Fibroblast of upper back skin (primary cell): ENCODE measurements around the gene NAA38.

Experiments used
- DNase-seq: peaks from one replicate; pipeline ENCODE4 v3.0.0-alpha.2; 2013

The NAA38 gene

DNA sequence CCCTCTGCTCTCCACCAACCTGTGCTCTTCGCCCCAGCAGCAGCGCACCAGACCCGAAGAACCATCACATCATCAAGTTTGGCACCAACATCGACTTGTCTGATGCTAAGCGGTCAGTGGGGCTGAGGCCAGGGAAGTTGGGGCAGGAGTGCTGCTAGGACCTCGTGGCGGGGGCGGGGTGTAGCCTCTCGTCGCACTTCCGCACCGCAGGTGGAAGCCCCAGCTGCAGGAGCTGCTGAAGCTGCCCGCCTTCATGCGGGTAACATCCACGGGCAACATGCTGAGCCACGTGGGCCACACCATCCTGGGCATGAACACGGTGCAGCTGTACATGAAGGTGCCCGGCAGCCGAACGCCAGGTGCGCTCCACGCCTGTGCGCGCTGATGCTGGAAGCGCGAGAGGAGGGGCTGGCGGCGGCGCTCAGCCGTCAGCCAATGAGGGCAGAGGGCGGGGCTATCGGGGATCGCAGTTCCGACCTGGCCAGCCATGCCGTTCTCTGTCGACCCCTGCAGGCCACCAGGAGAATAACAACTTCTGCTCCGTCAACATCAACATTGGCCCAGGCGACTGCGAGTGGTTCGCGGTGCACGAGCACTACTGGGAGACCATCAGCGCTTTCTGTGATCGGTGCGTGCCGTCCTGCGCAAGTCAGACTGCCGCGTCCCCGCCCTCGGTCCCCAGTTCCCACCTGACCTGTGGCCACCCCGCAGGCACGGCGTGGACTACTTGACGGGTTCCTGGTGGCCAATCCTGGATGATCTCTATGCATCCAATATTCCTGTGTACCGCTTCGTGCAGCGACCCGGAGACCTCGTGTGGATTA is 5.7 kb downstream of the NAA38 start:
- peak; percentile 81 for DNase-seq

DNA sequence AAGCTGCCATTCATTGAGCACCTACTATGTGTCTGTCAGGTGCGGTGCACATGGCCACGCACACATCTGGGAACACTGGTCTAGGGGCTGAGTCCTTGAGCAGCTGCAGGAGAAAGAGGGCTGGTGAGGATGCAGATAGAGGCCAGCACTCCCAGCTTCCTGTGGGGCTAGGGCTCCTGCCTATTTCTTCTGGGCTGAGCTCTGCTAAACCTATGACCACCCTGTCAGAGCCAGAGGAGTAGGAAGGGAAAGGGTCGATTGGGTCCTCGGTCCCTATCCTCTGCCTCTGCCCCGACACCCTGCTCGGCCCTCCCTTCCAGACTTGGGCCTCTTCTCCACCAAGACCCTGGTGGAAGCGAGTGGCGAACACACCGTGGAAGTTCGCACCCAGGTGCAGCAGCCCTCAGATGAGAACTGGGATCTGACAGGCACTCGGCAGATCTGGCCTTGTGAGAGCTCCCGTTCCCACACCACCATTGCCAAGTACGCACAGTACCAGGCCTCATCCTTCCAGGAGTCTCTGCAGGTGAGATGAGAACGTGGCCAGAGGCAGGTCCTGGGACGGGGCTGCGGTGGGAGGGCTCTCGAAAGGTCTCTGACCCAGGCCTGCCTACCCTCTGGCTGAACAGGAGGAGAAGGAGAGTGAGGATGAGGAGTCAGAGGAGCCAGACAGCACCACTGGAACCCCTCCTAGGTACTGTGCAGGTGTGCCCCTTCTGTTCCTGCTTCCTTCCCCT is 6.5 kb downstream of the NAA38 start:
- DNase-seq = no peak

DNA sequence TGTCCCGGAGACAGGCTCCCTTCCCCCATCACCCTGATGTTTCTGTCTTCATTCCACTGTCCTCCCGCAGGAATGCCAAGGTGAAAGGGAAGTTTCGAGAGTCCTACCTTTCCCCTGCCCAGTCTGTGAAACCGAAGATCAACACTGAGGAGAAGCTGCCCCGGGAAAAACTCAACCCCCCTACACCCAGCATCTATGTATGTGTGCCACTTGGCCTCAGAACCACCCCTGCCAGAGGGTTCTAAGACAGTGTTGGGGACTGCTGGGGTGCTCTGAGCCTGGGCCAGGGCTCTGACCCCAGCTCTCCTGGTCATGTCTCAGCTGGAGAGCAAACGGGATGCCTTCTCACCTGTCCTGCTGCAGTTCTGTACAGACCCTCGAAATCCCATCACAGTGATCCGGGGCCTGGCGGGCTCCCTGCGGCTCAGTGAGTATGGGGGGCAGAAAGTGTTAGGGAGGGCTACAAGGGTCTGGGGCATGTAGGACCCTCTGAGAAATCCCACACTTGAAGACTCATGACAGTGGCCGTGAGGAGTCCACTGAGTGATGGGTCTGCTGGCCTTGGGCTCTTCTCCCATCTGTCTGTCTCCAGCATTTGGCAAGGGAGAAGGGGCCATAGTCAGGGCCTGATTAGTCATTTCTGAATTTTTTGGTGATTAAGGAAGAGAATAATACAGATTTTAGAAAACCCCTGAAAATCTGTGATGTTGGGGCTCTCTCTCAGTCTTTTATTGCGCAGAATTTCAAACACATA is 7.4 kb downstream of the NAA38 start:
- DNase-seq = no peak

DNA sequence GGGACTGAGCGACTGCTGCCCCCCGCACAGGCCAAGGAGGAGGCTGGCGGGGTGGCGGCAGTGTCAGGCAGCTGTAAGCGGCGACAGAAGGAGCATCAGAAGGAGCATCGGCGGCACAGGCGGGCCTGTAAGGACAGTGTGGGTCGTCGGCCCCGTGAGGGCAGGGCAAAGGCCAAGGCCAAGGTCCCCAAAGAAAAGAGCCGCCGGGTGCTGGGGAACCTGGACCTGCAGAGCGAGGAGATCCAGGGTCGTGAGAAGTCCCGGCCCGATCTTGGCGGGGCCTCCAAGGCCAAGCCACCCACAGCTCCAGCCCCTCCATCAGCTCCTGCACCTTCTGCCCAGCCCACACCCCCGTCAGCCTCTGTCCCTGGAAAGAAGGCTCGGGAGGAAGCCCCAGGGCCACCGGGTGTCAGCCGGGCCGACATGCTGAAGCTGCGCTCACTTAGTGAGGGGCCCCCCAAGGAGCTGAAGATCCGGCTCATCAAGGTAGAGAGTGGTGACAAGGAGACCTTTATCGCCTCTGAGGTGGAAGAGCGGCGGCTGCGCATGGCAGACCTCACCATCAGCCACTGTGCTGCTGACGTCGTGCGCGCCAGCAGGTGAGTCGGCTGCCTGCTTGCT is 8.1 kb downstream of the NAA38 start:
- DNase-seq = no peak

DNA sequence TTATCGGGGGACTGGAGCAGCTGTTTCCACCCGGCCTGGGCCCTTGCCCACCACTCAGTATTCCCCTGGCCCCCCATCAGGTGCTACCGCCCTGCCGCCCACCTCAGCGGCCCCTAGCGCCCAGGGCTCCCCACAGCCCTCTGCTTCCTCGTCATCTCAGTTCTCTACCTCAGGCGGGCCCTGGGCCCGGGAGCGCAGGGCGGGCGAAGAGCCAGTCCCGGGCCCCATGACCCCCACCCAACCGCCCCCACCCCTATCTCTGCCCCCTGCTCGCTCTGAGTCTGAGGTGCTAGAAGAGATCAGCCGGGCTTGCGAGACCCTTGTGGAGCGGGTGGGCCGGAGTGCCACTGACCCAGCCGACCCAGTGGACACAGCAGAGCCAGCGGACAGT is 8.6 kb downstream of the NAA38 start:
- DNase-seq = no peak

DNA sequence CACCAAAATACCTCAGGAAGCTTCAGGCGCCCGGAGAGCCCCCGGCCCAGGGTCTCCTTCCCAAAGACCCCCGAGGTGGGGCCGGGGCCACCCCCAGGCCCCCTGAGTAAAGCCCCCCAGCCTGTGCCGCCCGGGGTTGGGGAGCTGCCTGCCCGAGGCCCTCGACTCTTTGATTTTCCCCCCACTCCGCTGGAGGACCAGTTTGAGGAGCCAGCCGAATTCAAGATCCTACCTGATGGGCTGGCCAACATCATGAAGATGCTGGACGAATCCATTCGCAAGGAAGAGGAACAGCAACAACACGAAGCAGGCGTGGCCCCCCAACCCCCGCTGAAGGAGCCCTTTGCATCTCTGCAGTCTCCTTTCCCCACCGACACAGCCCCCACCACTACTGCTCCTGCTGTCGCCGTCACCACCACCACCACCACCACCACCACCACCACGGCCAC is 9.2 kb downstream of the NAA38 start:
- no peak for DNase-seq

DNA sequence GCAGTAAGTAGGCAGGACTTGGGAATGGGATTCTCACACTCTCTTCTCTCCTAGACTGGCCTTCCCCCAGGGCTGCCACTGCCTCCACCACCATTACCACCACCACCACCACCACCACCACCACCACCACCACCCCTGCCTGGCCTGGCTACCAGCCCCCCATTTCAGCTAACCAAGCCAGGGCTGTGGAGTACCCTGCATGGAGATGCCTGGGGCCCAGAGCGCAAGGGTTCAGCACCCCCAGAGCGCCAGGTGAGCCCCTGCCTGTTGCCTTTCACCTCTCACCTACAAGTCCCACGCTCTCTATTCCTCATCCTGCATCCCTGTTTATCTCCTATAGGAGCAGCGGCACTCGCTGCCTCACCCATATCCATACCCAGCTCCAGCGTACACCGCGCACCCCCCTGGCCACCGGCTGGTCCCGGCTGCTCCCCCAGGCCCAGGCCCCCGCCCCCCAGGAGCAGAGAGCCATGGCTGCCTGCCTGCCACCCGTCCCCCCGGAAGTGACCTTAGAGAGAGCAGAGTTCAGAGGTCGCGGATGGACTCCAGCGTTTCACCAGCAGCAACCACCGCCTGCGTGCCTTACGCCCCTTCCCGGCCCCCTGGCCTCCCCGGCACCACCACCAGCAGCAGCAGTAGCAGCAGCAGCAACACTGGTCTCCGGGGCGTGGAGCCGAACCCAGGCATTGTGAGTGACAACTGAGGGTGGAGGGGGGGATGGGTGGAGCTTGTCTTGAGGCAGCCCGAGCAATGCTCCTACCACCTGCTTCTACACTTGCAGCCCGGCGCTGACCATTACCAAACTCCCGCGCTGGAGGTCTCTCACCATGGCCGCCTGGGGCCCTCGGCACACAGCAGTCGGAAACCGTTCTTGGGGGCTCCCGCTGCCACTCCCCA is 10.3 kb downstream of the NAA38 start:
- no peak for DNase-seq

DNA sequence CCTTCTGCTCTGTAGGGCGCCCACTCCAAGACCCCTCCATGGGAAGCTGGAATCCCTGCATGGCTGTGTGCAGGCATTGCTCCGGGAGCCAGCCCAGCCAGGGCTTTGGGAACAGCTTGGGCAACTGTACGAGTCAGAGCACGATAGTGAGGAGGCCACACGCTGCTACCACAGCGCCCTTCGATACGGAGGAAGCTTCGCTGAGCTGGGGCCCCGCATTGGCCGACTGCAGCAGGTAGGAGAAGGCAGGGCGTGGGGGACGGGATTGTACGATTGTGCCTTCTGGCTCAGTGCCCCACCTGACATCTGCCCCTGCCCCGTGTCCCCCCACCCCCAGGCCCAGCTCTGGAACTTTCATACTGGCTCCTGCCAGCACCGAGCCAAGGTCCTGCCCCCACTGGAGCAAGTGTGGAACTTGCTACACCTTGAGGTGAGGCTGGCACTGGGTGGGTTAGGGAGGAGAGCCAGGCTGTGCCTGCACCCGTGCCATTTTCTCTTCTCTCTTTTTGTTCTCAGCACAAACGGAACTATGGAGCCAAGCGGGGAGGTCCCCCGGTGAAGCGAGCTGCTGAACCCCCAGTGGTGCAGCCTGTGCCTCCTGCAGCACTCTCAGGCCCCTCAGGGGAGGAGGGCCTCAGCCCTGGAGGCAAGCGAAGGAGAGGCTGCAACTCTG is 11.2 kb downstream of the NAA38 start:
- no peak for DNase-seq

DNA sequence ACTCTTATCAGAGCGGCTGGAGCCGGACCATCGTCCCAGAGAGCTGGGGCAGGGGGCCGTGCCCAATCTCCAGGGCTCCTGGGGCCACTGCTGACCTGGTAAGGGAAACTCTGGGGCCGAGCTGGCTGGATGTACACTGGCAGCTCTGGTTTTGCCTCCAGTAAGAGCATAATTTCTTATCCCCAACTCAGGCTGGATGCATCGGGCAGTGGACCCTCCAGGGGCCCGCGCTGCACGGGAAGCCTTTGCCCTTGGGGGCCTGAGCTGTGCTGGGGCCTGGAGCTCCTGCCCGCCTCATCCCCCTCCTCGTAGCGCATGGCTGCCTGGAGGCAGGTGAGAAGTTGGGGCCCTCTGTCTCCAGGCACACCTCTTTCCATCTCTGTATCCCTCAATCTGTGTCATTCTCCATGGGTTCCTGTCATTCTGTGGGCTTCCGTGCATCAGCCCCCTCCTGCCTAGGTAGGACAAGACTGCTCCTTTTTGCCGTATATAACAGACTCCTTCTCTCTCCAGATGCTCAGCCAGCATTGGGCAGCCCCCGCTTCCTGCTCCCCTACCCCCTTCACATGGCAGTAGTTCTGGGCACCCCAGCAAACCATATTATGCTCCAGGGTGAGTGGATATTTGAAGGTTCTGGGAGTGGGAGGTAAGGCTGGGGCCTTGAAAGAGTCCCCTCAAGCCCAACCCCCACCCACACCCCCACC is 11.8 kb downstream of the NAA38 start:
- no peak for DNase-seq

DNA sequence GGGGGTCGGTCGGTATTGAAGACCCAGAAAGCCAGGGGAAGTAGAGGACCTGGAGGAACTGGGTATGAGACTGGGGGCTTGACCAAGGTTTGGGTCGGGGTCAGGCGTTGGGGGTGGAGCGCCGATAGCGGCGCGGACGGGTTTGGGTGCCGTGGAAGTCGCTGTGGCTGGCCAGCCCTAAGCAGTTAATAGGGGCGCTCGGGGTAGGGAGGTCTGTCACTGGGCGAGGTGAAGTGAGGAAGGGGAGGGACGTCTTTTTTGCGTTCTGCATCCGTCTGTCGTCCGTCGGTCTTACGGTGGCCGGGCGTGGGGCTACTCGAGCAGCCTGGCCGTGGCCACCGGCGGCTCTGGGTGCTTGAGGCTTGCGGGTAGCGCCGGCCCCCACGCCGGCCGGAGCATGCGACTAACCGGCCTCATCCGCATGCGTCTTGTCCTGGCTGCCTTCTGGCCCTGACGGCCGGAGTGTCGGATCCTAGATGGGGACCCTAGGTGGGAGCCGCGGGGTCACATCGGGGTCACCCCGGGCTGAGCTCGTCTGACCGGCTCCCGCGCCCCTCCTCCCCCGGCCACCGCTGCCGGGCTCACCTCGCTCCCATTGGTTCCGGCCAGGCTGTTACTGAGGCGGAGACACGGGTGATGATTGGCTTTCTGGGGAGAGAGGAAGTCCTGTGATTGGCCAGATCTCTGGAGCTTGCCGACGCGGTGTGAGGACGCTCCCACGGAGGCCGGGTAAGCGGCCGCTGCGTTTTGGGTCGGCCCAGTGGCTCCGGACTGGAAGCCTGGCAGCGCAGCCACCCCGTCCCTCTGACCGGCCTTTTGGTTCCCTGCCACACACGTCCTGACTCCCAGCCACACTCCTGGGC is 12.8 kb downstream of the NAA38 start:
- peak; percentile 92 for DNase-seq

DNA sequence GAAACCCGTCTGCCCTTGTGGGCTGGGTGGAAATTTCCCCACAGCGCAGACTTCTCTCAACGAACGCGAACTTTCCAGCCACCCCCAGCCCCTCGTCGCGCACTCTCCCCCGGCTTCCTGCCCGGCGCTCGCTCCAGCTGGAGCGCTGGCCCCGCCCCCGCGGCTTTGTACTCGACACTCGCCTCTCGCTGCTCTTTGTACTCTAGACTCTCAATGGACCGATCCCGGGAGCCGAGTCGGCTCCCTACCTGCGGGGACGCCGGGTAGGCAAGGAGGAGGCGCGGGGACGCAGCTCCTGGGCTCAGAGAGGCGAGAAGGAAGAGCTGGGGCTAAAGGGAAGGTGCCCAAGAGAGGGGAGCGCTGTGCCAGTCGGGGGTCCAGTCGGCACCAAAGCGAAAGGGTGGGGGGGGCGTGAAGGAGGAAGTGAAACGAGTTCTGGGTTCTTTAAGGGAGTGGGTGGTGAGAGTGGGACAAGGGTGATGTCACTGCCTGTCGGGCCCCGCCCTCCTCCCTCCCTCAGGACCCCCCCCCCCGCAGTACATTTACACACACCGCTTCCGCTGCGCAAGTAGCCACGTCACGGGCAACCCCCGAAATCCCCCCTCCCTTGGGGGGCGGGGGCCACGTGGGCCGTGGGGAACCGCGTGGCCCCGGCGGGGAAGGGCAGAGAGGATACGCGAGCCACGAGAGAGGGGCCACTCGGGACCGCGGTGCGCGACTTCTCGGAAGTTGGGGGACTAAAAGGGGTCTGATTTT is 13.6 kb downstream of the NAA38 start:
- peak; percentile 74 for DNase-seq

DNA sequence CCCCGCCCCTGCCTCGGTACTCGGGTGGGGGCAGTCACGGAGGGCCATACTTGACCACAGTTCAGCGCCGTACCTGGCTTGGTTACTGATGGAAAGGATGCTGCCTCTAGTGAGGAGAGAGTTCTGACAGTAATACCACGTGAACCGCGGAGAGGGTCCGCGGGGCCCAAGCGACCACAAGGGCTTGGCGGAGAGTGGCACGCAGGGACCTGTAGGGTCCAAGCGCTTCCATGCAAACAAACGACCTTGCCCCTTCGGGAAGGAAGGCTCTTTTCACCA is 14.2 kb downstream of the NAA38 start:
- no peak for DNase-seq

DNA sequence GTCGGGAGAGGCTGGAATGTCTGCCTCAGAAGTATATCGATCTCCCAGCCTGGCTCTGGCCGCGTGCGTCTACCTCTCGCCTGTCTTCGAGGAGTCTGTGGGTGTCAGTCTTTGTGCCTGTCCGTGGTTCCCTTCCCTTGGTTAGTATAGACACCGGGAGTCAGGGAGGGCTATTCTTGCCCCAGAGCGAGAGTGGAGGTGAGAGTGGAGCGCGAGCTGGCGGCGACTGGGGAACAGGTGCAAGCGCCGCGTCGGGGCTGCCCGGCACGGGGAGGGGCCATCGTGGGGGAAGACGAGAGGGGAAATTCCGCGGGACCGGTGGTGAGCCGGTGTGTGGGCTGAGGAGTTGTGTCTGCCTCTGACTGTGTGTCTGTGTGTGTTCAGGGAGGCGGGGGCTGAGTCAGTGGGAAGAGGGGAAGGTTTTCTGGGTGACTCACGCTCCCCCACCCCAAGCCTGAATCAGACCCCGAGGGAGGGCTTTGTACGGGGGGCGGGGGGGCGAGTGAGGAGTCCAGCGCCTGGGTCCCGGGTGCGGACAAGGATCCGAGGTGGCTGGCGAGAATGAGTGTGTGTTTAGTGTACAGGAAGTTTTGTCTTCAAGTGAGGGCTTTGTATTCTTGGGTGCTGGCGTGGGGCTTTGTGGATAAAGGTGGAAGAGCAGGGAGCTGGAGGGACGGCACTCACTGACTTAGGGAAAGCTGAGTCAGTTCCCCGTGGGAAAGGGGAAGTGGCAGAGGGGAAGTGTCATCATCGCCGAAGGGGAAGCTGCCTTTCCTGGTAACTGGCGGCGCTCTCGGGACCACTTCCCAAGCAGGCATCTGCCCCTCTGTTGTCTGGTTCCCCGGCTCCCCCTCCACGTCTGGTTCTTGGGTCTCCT is 14.7 kb downstream of the NAA38 start:
- DNase-seq = peak; percentile 95

DNA sequence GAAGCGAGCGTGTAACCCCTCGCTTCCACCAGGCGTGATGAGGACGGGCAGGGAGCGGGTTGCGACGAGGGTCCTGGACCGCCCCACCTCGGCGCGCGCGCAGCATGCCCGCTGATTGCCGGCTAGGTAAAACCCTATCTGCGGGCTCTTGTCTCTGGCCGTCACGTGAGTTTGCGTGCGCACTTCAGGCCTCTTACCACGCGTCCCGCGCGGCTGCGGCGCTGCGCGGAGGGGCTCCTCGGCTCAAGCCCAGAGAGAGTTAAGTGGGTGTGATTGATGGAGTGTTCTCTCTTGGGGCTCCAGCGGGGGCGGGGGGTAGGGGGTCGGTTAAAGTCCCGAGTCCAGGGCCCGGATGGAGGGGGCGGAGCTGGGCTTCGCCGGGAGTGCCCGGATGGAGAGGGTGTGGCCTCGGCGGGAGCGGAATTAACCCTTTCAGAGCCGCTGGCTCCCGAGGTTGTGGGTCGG is 15.4 kb downstream of the NAA38 start:
- peak; percentile 88 for DNase-seq

DNA sequence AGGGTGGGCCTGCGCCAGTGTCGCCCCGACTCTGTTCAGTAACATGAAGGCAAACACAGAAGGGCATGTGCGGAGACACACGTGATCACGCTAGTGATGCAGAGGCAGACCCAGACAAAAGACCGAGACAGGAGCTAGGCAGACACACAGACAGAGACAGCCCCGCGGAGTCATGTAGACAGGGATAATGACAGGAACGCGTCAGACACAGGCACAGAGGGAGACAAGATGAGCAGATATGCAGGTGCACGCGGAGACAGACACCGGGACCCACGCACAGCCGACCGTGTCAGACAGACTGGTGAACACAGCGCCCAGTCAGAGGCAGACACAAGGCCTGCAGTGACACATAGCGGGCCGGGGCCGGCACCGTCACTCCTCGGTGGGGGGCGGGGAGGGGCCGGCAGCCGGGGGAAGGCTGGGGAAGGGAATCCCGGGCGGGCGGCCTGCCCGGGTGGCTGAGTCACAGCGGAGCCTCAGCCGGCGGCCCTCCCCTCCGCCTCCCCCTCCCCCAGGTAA is 15.9 kb downstream of the NAA38 start:
- peak; percentile 93 for DNase-seq

DNA sequence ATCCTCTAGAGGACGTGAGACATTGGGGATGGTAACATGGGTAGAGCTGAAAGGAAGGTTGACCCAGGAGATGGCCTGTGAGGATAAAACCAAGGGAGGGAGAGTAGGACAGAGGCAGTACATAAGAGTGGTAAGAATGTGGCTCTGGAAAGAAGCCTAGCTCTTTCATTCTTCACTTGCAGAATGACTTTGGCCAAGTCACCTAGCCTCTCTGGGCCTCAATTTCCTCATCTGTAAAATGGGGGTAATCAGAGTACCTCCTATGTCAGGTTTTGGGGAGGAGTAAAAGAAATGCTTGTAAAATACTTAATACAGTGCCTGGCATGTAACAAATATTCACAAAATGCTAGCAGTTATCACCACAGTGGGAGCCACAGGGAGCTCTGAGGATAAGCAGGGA is 16.5 kb downstream of the NAA38 start:
- DNase-seq = no peak

DNA sequence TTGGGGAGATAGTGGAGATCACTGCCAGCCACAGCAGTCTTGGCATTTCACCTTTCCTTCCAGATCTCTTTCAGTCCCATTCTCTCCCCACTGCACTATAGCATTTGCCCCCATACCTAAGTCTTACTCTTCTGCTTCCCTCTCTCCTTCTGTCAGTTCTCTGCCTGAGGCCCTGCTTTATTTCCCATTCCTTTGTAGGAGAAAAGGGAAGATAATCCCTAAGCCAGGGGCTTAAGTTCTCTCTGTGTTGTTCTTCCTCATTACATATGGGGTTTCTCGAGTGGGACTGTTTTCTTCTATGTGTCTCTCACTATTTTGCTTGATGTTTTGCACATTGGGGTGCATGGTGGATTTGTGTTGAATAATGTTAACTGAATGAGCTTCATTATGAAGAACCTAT is 16.9 kb downstream of the NAA38 start:
- no peak for DNase-seq

DNA sequence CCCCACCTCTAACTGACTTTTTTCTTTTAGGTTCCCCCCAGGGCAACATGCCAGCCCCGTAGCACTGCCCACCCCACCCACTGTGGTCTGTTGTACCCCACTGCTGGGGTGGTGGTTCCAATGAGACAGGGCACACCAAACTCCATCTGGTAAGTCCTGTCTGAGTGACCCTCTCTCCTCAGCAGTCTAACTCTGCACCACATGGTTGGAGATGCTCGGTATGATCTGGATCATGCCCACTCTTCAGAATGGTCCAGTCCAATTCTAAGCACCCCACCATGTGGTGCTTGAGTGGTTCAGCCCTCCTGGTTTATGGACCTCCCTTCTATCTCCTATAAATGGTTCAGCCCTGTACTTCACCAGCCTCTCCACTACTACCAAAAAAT is 17.5 kb downstream of the NAA38 start:
- DNase-seq = peak; percentile 67
